GM12878 (cell line): ENCODE measurements around the gene VSX1. TPM values are rescaled to one million over a fixed set of nuclear protein-coding genes. Genes with fewer than 3 reads are reported as not detected.

Source experiments
- ATF7 ChIP-seq: fragments of 450-650 bp; IDR thresholded peaks from 2 replicates; pipeline ENCODE4 v1.6.1; 2016; ENCODE audit warnings: low read depth, mild to moderate bottlenecking
- BHLHE40 ChIP-seq, 2 experiments: fragments of 450-650 bp in 1 of 2; IDR thresholded peaks; 2 replicates each; pipeline ENCODE4 v1.6.1; 2011 to 2017; ENCODE audit warnings: low read depth in 2 of 2, borderline replicate concordance in 1 of 2, improper control_type of control experiment in 1 of 2, low read length in 1 of 2, mild to moderate bottlenecking in 1 of 2
- BRCA1 ChIP-seq: IDR thresholded peaks from 2 replicates; pipeline ENCODE4 v1.6.1; 2011; ENCODE audit warnings: low read depth, low read length, improper control_type of control experiment
- CHD4 ChIP-seq: fragments of 200-600 bp; sonication (generic); IDR thresholded peaks from 2 replicates; pipeline ENCODE4 v1.6.1; 2016; ENCODE audit warnings: mild to moderate bottlenecking
- MEF2A ChIP-seq: IDR thresholded peaks from 2 replicates; pipeline ENCODE4 v1.6.1; 2011; ENCODE audit warnings: low read depth, mild to moderate bottlenecking, low read length, moderate library complexity; ENCODE audit not compliant: insufficient read depth
- MTA2 ChIP-seq: fragments of 450-650 bp; IDR thresholded peaks from 2 replicates; pipeline ENCODE4 v1.6.1; 2016; ENCODE audit warnings: low read depth, mild to moderate bottlenecking, moderate library complexity
- NBN ChIP-seq: fragments of 450-650 bp; IDR thresholded peaks from 2 replicates; pipeline ENCODE4 v1.6.1; 2016
- NR2C1 ChIP-seq: fragments of 450-650 bp; IDR thresholded peaks from 2 replicates; pipeline ENCODE4 v1.6.1; 2017; ENCODE audit warnings: antibody characterized with exemption, mild to moderate bottlenecking, moderate library complexity
- NR2C2 ChIP-seq: IDR thresholded peaks from 2 replicates; pipeline ENCODE4 v1.6.1; 2011; ENCODE audit warnings: borderline replicate concordance, low read depth; ENCODE audit not compliant: control insufficient read depth, insufficient read length
- POLR2AphosphoS5 ChIP-seq: IDR thresholded peaks from 2 replicates; pipeline ENCODE4 v1.6.1; 2011; ENCODE audit warnings: mild to moderate bottlenecking, low read length, inconsistent platforms
- POU2F2 ChIP-seq: IDR thresholded peaks from 3 replicates; pipeline ENCODE4 v1.6.1; 2011; ENCODE audit warnings: low read depth, mild to moderate bottlenecking, low read length, borderline replicate concordance
- RB1 ChIP-seq: fragments of 450-650 bp; formaldehyde crosslinking; IDR thresholded peaks from 2 replicates; pipeline ENCODE4 v1.6.1; 2017; ENCODE audit warnings: mild to moderate bottlenecking, borderline replicate concordance
- SUZ12 ChIP-seq: fragments of 200-600 bp; sonication (generic); IDR thresholded peaks from one replicate; pipeline ENCODE4 v1.6.1; 2018; ENCODE audit warnings: antibody characterized with exemption, mild to moderate bottlenecking; ENCODE audit not compliant: unreplicated experiment
- TCF3 ChIP-seq: IDR thresholded peaks from 2 replicates; pipeline ENCODE4 v1.6.1; 2012; ENCODE audit warnings: low read depth, mild to moderate bottlenecking, low read length, borderline replicate concordance; ENCODE audit not compliant: insufficient read depth
- TCF7 ChIP-seq: IDR thresholded peaks from 2 replicates; pipeline ENCODE4 v1.6.1; 2014; ENCODE audit warnings: antibody characterized with exemption, borderline replicate concordance
- YBX1 ChIP-seq: fragments of 450-650 bp; IDR thresholded peaks from 2 replicates; pipeline ENCODE4 v1.6.1; 2016; ENCODE audit warnings: antibody characterized with exemption
- polyA plus RNA-seq, 11 experiments: library from polyadenylated mRNA; depleted of rRNA in 4 of 11; unstranded in 6 of 11; stranded (reverse) in 5 of 11; fragments of >200 nt; fragmentation: Nextera tagmentation in 4 of 11; fragmentation: Illumina TruSeq in 1 of 11; extraction: Ambion mirVana in 4 of 11; extraction: Trizol in 1 of 11; gene quantifications; 1 replicate in 1 of 11; 2 replicates in 10 of 11; pipeline versions ENCODE4 v1.2.1 to v1.2.3, GENCODE V29; 2011 to 2016; ENCODE audit warnings: inconsistent platforms in 2 of 11, missing spikeins in 2 of 11, low read depth in 1 of 11
- total RNA-seq, 4 experiments: library from RNA; depleted of rRNA in 3 of 4; stranded (reverse); fragments of >200 nt in 3 of 4; fragmentation: Illumina TruSeq in 1 of 4; extraction: Trizol in 1 of 4; gene quantifications; 2 replicates each; pipeline versions ENCODE4 v1.2.1 to v1.2.3, GENCODE V29; 2013 to 2021
- TF ChIP-seq, protein P1 (sequence below): IDR thresholded peaks from 2 replicates; pipeline ENCODE4 v1.6.1; 2012; ENCODE audit warnings: mild to moderate bottlenecking, low read depth, low read length
- TF ChIP-seq, protein P2 (sequence below): fragments of 450-650 bp; IDR thresholded peaks from 2 replicates; pipeline ENCODE4 v1.6.1; 2016; ENCODE audit warnings: mild to moderate bottlenecking, moderate library complexity, borderline replicate concordance
- TF ChIP-seq, protein P3 (sequence below): IDR thresholded peaks from 2 replicates; pipeline ENCODE4 v1.6.1; 2011; ENCODE audit warnings: borderline replicate concordance, low read depth, mild to moderate bottlenecking, moderate library complexity, mixed read lengths, low read length; ENCODE audit not compliant: insufficient read depth; ENCODE audit errors: extremely low read length

Gene VSX1
- total and polyA plus RNA-seq, 10 of the 15 experiments (the other 5 are each of a cell fraction or from before 2014, with no cell fraction given): 0.05 TPM; not detected in 9

DNA sequence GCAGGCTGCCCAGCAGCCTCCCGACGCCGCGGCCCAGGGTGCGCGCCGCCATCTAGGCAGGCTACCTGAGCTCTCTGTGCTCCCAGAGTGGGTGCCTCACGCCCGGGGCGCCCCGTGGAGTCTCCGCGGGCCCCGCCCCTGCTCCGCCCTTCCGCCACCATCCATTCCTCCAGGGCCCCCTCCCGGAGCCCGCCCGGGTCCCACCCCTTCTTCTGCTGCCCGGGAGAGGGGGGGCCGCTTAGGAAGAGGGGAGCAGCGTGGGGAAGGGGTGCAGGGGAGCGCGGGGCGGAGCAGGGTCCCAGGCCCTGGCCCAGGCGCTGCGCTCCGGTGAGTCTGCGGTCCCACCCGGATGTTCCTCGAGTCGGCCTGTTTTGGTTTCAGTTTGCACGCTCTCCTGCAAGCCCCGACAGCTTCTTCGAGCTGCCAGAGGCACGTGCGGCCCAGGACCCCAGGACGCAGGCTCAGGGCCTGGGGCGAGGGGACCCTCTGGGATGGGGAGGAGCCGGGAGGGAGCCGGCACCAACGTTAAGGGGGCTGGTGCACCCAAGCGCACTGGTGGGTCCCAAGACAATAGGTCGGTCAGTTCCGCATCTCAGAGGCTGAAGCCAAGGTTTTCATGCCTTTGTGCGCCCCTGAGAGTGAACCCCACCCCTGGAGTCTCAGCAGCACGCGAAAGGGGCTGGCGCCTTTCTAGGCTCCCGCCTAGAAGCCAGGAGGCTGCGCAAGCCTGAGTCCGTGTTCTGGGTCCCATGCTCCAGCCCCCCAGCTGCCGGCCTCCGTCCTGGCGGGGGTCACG is 23.7 kb downstream of the VSX1 start, which contains the start of gene ACSS1 (continued):
- TF ChIP-seq, protein P1, sequence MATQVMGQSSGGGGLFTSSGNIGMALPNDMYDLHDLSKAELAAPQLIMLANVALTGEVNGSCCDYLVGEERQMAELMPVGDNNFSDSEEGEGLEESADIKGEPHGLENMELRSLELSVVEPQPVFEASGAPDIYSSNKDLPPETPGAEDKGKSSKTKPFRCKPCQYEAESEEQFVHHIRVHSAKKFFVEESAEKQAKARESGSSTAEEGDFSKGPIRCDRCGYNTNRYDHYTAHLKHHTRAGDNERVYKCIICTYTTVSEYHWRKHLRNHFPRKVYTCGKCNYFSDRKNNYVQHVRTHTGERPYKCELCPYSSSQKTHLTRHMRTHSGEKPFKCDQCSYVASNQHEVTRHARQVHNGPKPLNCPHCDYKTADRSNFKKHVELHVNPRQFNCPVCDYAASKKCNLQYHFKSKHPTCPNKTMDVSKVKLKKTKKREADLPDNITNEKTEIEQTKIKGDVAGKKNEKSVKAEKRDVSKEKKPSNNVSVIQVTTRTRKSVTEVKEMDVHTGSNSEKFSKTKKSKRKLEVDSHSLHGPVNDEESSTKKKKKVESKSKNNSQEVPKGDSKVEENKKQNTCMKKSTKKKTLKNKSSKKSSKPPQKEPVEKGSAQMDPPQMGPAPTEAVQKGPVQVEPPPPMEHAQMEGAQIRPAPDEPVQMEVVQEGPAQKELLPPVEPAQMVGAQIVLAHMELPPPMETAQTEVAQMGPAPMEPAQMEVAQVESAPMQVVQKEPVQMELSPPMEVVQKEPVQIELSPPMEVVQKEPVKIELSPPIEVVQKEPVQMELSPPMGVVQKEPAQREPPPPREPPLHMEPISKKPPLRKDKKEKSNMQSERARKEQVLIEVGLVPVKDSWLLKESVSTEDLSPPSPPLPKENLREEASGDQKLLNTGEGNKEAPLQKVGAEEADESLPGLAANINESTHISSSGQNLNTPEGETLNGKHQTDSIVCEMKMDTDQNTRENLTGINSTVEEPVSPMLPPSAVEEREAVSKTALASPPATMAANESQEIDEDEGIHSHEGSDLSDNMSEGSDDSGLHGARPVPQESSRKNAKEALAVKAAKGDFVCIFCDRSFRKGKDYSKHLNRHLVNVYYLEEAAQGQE: no peak
- no peak for TF ChIP-seq CHD4
- TF ChIP-seq MEF2A: no peak
- no peak for TF ChIP-seq BRCA1
- TF ChIP-seq, protein P2, sequence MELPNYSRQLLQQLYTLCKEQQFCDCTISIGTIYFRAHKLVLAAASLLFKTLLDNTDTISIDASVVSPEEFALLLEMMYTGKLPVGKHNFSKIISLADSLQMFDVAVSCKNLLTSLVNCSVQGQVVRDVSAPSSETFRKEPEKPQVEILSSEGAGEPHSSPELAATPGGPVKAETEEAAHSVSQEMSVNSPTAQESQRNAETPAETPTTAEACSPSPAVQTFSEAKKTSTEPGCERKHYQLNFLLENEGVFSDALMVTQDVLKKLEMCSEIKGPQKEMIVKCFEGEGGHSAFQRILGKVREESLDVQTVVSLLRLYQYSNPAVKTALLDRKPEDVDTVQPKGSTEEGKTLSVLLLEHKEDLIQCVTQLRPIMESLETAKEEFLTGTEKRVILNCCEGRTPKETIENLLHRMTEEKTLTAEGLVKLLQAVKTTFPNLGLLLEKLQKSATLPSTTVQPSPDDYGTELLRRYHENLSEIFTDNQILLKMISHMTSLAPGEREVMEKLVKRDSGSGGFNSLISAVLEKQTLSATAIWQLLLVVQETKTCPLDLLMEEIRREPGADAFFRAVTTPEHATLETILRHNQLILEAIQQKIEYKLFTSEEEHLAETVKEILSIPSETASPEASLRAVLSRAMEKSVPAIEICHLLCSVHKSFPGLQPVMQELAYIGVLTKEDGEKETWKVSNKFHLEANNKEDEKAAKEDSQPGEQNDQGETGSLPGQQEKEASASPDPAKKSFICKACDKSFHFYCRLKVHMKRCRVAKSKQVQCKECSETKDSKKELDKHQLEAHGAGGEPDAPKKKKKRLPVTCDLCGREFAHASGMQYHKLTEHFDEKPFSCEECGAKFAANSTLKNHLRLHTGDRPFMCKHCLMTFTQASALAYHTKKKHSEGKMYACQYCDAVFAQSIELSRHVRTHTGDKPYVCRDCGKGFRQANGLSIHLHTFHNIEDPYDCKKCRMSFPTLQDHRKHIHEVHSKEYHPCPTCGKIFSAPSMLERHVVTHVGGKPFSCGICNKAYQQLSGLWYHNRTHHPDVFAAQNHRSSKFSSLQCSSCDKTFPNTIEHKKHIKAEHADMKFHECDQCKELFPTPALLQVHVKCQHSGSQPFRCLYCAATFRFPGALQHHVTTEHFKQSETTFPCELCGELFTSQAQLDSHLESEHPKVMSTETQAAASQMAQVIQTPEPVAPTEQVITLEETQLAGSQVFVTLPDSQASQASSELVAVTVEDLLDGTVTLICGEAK: no peak
- no peak for TF ChIP-seq SUZ12
- TF ChIP-seq BHLHE40 (IDR thresholded peaks at IDR 0.05; ENCODE audit: borderline replicate concordance in 1 of 2, low read depth in 2 of 2, low read length in 1 of 2): peak; percentile 98 to 99
- no peak for TF ChIP-seq TCF7
- TF ChIP-seq NR2C1: no peak
- TF ChIP-seq POU2F2: peak; percentile 50; the same call in 2 of the 3 replicates
- no peak for TF ChIP-seq ATF7
- TF ChIP-seq POLR2AphosphoS5: peak; percentile 66; the same call in 1 of the 2 replicates
- TF ChIP-seq NBN: peak; percentile 78; the same call in 1 of the 2 replicates
- 0 out of 2 replicates have a peak, but pooled peaks have one; percentile 20 for TF ChIP-seq TCF3
- TF ChIP-seq, protein P3, sequence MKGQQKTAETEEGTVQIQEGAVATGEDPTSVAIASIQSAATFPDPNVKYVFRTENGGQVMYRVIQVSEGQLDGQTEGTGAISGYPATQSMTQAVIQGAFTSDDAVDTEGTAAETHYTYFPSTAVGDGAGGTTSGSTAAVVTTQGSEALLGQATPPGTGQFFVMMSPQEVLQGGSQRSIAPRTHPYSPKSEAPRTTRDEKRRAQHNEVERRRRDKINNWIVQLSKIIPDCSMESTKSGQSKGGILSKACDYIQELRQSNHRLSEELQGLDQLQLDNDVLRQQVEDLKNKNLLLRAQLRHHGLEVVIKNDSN: peak; percentile 54
- no peak for TF ChIP-seq RB1
- no peak for TF ChIP-seq NR2C2
- TF ChIP-seq YBX1: no peak
- no peak for TF ChIP-seq MTA2
